Gastrocnemius medialis (tissue), 4 donors: ENCODE measurements around the gene HMMR.

Experiments
- POLR2A ChIP-seq, 2 donors: fragments of 450-650 bp; IDR thresholded peaks; one replicate each; pipeline ENCODE4 v1.6.1; 2017; ENCODE audit warnings: antibody characterized with exemption in 2 of 2, mild to moderate bottlenecking in 2 of 2, moderate library complexity in 2 of 2
- TF ChIP-seq, protein P1 (sequence below), 5 experiments: fragments of 450-650 bp in 3 of 5; fragments of 200-600 bp in 2 of 5; sonication (generic) in 2 of 5; IDR thresholded peaks in 4 of 5; conservative IDR thresholded peaks in 1 of 5; 1 replicate in 4 of 5; 2 replicates in 1 of 5; pipeline ENCODE4 v1.5.1; 2016 to 2019; ENCODE audit warnings: antibody characterized with exemption in 5 of 5, mild to moderate bottlenecking in 3 of 5, moderate library complexity in 3 of 5

DNA sequence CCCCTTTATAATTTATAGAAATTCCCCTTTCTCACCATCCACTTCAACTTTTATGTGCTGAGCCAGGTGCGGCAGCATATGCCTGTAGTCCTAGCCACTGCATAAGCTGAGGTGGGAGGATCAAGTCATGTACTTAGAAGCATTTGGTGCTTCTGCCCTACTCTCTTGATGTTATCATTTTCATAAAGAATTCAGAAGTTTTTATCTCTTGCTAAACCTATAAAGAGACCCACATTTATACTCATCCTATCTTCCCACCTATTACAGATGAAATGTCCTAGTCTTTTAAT lies 18.5 kb downstream of the HMMR start:
- TF ChIP-seq POLR2A (IDR thresholded peaks at IDR 0.05), result no peak
- TF ChIP-seq, protein P1, sequence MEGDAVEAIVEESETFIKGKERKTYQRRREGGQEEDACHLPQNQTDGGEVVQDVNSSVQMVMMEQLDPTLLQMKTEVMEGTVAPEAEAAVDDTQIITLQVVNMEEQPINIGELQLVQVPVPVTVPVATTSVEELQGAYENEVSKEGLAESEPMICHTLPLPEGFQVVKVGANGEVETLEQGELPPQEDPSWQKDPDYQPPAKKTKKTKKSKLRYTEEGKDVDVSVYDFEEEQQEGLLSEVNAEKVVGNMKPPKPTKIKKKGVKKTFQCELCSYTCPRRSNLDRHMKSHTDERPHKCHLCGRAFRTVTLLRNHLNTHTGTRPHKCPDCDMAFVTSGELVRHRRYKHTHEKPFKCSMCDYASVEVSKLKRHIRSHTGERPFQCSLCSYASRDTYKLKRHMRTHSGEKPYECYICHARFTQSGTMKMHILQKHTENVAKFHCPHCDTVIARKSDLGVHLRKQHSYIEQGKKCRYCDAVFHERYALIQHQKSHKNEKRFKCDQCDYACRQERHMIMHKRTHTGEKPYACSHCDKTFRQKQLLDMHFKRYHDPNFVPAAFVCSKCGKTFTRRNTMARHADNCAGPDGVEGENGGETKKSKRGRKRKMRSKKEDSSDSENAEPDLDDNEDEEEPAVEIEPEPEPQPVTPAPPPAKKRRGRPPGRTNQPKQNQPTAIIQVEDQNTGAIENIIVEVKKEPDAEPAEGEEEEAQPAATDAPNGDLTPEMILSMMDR (IDR thresholded peaks at IDR 0.05 in 4 of 5, conservative IDR thresholded peaks at IDR 0.05 in 1 of 5), result no peak
